ENCODE results near the gene ZNF785. TPM values are rescaled to one million over a fixed set of nuclear protein-coding genes. Genes with fewer than 3 reads are reported as not detected.

ZNF785 gene
- total RNA-seq, 1 donor from 2014 or later, result 31.9 TPM

DNA sequence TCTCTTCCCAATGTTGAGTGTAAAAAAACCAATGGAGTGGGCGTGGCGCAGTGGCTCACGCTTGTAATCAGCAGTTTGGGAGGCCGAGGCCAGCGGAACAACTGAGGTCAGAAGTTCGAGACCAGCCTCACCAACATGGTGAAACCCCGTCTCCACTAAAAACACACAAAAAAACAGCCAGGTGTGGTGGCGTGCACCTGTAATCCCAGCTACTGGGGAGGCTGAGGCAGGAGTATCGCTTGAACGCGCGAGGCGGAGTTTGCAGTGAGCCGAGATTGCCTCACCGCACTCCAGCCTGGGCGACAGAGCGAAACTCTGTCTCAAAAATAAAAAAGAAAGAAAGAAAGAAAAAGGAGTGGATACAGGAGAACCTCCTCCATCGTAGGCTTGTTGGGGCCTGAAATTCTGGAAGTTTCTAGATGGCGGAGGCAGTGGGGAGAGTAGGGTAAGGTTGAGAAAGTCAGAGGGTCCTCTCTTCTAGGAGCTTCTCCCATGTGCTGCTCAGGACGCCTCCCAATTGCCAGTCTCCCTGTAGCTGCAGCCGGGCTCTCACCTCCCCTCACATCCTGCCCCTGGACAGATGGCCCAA is 26.6 kb downstream of the ZNF785 start:
- H3K27me3 Mint-ChIP-seq (ENCODE audit: low read depth), result no peaks in the 10 kb centered on the region
- no peak for DNase-seq (ENCODE audit: low spot score in 2 of 2, unreplicated experiment in 2 of 2)
- H3K4me1 Mint-ChIP-seq, result peaks cover 24% of the 10 kb centered on the region
- peaks cover 10% of the 10 kb centered on the region for H3K36me3 Mint-ChIP-seq
- peak overlapping the region; percentile 90 for H3K27ac Mint-ChIP-seq
- H3K9me3 Mint-ChIP-seq, result no peaks in the 10 kb centered on the region
- TF ChIP-seq, protein P1, sequence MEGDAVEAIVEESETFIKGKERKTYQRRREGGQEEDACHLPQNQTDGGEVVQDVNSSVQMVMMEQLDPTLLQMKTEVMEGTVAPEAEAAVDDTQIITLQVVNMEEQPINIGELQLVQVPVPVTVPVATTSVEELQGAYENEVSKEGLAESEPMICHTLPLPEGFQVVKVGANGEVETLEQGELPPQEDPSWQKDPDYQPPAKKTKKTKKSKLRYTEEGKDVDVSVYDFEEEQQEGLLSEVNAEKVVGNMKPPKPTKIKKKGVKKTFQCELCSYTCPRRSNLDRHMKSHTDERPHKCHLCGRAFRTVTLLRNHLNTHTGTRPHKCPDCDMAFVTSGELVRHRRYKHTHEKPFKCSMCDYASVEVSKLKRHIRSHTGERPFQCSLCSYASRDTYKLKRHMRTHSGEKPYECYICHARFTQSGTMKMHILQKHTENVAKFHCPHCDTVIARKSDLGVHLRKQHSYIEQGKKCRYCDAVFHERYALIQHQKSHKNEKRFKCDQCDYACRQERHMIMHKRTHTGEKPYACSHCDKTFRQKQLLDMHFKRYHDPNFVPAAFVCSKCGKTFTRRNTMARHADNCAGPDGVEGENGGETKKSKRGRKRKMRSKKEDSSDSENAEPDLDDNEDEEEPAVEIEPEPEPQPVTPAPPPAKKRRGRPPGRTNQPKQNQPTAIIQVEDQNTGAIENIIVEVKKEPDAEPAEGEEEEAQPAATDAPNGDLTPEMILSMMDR (IDR thresholded peaks at IDR 0.05; ENCODE audit: unreplicated experiment), result no peak
- H3K4me3 Mint-ChIP-seq, result peak overlapping the region; percentile 80

DNA sequence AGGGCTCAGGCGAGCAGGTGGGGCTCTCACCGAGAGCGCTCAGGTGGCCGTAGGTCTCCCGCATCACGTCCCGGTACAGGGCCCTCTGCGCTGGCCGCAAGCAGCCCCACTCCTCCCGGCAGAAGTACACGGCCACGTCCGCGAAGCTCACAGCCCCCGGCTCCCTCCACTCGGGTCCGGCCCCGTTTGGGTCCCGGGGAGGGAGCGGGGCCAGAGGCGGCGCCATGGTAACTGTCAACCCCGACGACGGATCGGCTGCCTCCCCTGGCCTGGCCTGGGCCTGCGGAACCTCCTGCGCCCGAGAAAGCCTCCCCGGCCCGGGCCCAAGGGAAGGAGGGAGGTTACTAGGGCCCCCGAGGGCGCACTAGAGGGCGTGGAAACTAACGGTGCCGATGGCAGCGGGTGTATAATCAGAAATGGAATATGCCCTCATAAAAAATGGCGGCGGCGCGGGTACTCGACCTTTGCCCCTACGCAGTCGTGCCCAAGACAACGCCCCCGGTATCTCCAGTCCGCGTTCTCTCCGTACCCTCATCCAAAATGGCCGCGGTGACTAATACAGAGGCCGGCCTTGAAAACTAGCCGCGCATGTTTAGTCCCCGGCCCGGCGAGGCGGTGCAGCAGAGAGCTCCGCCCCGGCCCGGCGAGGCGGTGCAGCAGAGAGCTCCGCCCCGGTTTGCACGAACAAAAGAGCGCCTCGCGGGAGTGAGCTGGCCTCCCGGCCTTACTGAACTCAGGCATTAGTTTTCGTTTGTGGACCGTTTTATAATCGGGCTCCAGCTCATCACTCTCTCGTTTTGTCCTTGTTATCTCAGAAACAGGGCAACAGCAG is 27.3 kb downstream of the ZNF785 start, which contains the start of gene ZNF764:
ZNF764 (minus strand) TSS at position 418 of the 832 bp plus-strand sequence; CDS start at position 226, 192 bp downstream.
- H3K4me1 Mint-ChIP-seq, result peaks cover 24% of the 10 kb centered on the region
- H3K4me3 Mint-ChIP-seq, result peak within 1 kb of the TSS; percentile 80
- H3K27me3 Mint-ChIP-seq (ENCODE audit: low read depth), result no peaks in the 10 kb centered on the region
- peaks cover 17% of the 10 kb centered on the region for H3K36me3 Mint-ChIP-seq
- TF ChIP-seq, protein P1 (IDR thresholded peaks at IDR 0.05; ENCODE audit: unreplicated experiment), result no peak
- peak within 1 kb of the TSS; percentile 90 for H3K27ac Mint-ChIP-seq
- no peaks in the 10 kb centered on the region for H3K9me3 Mint-ChIP-seq
- DNase-seq (ENCODE audit: low spot score in 2 of 2, unreplicated experiment in 2 of 2), result peak; percentile 75 to 86

GRCh38 chr16:30557707-30557956 is 27.9 kb downstream of the ZNF785 start:
- peak overlapping the region; percentile 80 for H3K4me3 Mint-ChIP-seq
- H3K9me3 Mint-ChIP-seq, result no peaks in the 10 kb centered on the region
- TF ChIP-seq, protein P1 (IDR thresholded peaks at IDR 0.05; ENCODE audit: unreplicated experiment), result no peak
- H3K4me1 Mint-ChIP-seq, result peaks cover 24% of the 10 kb centered on the region
- no peaks in the 10 kb centered on the region for H3K27me3 Mint-ChIP-seq (ENCODE audit: low read depth)
- H3K36me3 Mint-ChIP-seq, result peaks cover 21% of the 10 kb centered on the region
- peak overlapping the region; percentile 85 for H3K27ac Mint-ChIP-seq
- DNase-seq (ENCODE audit: low spot score in 2 of 2, unreplicated experiment in 2 of 2), result no peak

- H3K36me3 Mint-ChIP-seq, result peaks cover 23% of the 10 kb centered on the region
Measured at GRCh38 chr16:30556125-30556473, 29.4 kb downstream of the ZNF785 start.

DNA sequence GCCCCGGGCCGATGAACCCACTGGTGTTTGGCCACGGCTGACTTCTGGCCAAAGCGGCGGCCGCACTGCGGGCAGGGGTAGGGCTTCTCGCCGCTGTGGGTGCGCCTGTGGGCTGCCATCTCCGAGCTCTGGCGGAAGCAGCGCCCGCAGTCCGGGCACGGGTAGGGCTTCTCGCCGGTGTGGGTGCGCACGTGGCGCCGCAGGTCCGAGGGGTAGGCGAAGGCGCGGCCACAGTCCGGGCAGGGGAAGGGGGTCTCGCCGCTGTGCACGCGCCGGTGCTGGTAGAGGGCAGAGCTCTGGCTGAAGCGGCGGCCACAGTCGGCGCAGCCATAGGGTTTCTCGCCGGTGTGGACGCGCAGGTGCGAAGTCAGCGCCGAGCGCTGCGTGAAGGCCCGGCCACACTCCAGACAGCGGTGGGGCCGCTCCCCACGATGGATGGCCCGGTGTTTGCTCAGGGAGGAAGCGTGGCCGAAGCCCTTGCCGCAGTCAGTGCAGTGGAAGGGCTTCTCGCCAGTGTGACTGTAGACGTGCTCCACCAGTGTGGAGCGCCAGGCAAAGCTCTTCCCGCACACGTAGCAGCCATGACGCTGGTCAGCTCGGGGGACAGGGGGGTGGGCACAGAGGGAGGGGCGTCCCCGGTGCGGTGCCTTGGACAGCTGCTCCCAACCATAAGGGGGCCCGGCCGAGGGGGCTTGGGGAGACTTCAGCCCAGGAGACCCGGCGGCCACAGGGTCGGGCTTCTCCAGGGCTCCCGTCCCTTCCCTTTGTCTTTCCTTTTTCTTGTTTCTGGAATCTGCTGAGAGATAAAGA is 30.0 kb downstream of the ZNF785 start:
- H3K36me3 Mint-ChIP-seq, result peaks cover 23% of the 10 kb centered on the region
- H3K4me3 Mint-ChIP-seq, result peak overlapping the region; percentile 45
- H3K27me3 Mint-ChIP-seq (ENCODE audit: low read depth), result no peaks in the 10 kb centered on the region
- H3K4me1 Mint-ChIP-seq, result peaks cover 20% of the 10 kb centered on the region
- DNase-seq (ENCODE audit: low spot score in 2 of 2, unreplicated experiment in 2 of 2), result no peak
- TF ChIP-seq, protein P1 (IDR thresholded peaks at IDR 0.05; ENCODE audit: unreplicated experiment), result no peak
- H3K9me3 Mint-ChIP-seq, result no peaks in the 10 kb centered on the region
- peak overlapping the region; percentile 64 for H3K27ac Mint-ChIP-seq

More at GRCh38 chr16:30556125-30556473, 29.4 kb downstream of the ZNF785 start:
- Mint-ChIP-seq H3K27me3 (ENCODE audit: low read depth) (no peaks in the 10 kb centered on the region), H3K4me3 (peak overlapping the region; percentile 45), H3K4me1 (peaks cover 23% of the 10 kb centered on the region), H3K27ac (peak overlapping the region; percentile 64), H3K9me3 (no peaks in the 10 kb centered on the region)
- DNase-seq (ENCODE audit: low spot score in 2 of 2, unreplicated experiment in 2 of 2), result no peak
- TF ChIP-seq, protein P1 (IDR thresholded peaks at IDR 0.05; ENCODE audit: unreplicated experiment), result no peak

All from mesothelial cell of epicardium (in vitro differentiated cells).